Neutrophil (primary cell): ENCODE results near the gene ATP6V1G1.

Source experiments
- H3K27ac ChIP-seq: fragments of 200-600 bp; sonication (generic); 2 replicates; pipeline ENCODE4 v1.5.1; 2016; ENCODE audit warnings: mild to moderate bottlenecking, moderate library complexity
- H3K27me3 ChIP-seq: fragments of 200-600 bp; sonication (generic); 2 replicates; pipeline ENCODE4 v1.6.0; 2016; ENCODE audit warnings: mild to moderate bottlenecking
- H3K36me3 ChIP-seq: fragments of 200-600 bp; sonication (generic); 2 replicates; pipeline ENCODE4 v1.5.1; 2017
- H3K4me1 ChIP-seq, 2 experiments: fragments of 200-600 bp in 1 of 2; sonication (generic) in 1 of 2; 1 replicate in 1 of 2; 2 replicates in 1 of 2; pipeline versions ENCODE4 v1.5.1 to v1.6.1; 2013 to 2016; ENCODE audit warnings: low read depth in 1 of 2, low read length in 1 of 2, mild to moderate bottlenecking in 1 of 2, moderate library complexity in 1 of 2; ENCODE audit not compliant: control insufficient read depth in 1 of 2, insufficient read depth in 1 of 2
- H3K4me3 ChIP-seq, 2 experiments: fragments of 200-600 bp in 1 of 2; sonication (generic) in 1 of 2; 1 replicate in 1 of 2; 2 replicates in 1 of 2; pipeline ENCODE4 v1.5.1; 2013 to 2016; ENCODE audit warnings: low read depth in 1 of 2, low read length in 1 of 2, mild to moderate bottlenecking in 1 of 2, moderate library complexity in 1 of 2
- H3K9me3 ChIP-seq: fragments of 200-600 bp; sonication (generic); 2 replicates; pipeline ENCODE4 v1.5.1; 2016
- CTCF ChIP-seq: fragments of 200-600 bp; sonication (generic); IDR thresholded peaks from 2 replicates; pipeline ENCODE4 v1.5.1; 2016; ENCODE audit warnings: antibody characterized with exemption

Gene ATP6V1G1

GRCh38 chr9:114549697-114550330, 37.8 kb upstream of the ATP6V1G1 start:
- H3K27ac ChIP-seq = peak overlapping the region; percentile 49
- no peaks in the 10 kb centered on the region for H3K9me3 ChIP-seq
- TF ChIP-seq CTCF = no peak
- peaks cover 0 to 8% of the 10 kb centered on the region in 2 experiments for H3K4me1 ChIP-seq
- peaks cover 10% of the 10 kb centered on the region for H3K27me3 ChIP-seq
- H3K4me3 ChIP-seq = no peak overlapping the region
- no peaks in the 10 kb centered on the region for H3K36me3 ChIP-seq

DNA sequence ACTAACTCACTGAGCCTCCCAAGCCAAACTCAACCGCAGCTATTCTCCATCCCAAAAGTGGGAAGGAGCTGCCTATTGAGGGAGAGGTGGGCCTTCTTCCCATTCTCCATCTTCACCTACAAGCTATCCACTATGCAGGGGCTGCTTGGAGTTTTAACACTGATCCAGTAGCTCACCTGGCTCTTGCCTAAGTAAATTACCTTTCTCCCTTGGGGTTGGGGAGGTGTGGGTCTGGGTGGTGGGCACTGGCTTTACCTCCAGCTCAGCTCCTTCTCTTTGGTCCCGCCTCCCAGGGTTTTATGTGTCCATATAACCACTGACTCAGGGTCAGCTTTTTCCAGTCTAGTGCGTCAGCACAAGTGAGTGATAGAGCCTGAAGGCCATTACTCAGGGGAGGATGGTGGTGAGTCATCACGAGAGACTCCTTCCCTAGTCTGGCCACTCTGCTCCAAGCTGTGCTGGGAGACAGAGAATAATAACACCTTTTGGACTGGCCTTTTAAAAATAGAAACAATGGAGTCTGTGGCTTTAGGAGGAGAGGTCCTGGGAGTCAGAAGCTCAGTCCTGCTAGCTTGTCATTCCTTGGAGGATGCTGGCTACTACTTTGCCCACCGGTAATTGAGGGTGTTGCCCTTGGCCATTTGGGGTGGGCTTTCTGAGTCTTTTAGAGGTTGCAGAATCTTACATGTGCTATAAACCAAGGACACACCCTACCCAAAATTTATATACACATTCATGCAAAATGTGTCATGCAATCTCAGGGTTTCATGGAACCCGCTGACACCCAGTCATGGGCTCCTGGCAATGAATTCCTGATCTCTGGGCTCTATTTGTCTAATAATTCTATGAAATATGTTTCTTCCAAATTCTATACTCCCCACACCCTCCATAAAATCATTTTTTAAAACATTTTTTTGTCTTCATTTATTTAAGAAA, 35.6 kb upstream of the ATP6V1G1 start:
- H3K9me3 ChIP-seq = no peaks in the 10 kb centered on the region
- TF ChIP-seq CTCF = no peak
- no peak overlapping the region for H3K4me3 ChIP-seq
- H3K4me1 ChIP-seq = peaks cover 5 to 18% of the 10 kb centered on the region in 2 experiments
- no peaks in the 10 kb centered on the region for H3K27me3 ChIP-seq
- no peak overlapping the region for H3K27ac ChIP-seq
- H3K36me3 ChIP-seq = no peaks in the 10 kb centered on the region

DNA sequence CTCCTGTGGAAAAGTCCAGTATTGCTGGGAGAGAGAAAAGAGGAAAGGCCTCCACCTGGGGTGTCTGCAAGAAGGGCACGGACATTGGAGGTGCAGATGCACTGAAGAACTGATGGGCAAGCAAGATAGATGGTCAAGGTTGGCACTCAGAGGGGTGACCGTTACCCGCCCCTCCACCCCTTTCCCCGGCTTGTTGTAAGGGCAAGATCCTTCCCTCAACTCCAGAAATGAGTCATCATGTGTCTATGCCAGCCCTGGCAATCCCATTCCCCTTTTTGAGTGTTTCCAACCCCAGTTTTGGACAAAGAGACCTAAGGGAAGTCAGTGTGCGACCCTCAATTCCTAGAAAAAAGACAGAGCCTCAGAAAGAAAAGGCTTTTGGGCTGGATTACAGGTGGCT, 34.9 kb upstream of the ATP6V1G1 start:
- Histone ChIP-seq H3K27ac (no peak overlapping the region), H3K27me3 (no peaks in the 10 kb centered on the region), H3K4me3 (no peak overlapping the region), H3K4me1 (peaks cover 10 to 25% of the 10 kb centered on the region in 2 experiments), H3K9me3 (no peaks in the 10 kb centered on the region), H3K36me3 (no peaks in the 10 kb centered on the region)
- TF ChIP-seq CTCF = no peak

DNA sequence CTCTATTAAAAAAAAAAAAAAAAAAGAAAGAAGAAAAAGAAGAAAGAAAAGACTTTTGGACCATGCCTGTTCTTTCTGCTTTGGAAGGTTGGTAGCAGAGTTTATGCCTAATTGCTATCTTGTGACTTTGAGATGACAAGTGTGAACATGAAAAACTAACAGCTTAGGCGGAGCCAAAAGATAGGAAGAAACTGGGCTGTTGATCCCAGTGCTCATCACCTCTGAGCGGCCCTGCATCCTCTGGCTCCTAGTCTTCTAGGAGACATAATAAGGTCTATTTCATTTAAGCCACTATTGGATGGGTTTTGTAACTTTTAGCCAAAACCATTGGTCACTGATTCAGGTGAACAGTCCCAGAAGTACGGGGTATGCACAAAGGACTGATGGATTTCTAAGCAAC, 34.4 kb upstream of the ATP6V1G1 start:
- TF ChIP-seq CTCF = no peak
- no peaks in the 10 kb centered on the region for H3K9me3 ChIP-seq
- no peaks in the 10 kb centered on the region for H3K36me3 ChIP-seq
- H3K4me3 ChIP-seq = no peak overlapping the region
- H3K27me3 ChIP-seq = no peaks in the 10 kb centered on the region
- H3K27ac ChIP-seq = no peak overlapping the region
- peaks cover 15 to 30% of the 10 kb centered on the region in 2 experiments for H3K4me1 ChIP-seq

DNA sequence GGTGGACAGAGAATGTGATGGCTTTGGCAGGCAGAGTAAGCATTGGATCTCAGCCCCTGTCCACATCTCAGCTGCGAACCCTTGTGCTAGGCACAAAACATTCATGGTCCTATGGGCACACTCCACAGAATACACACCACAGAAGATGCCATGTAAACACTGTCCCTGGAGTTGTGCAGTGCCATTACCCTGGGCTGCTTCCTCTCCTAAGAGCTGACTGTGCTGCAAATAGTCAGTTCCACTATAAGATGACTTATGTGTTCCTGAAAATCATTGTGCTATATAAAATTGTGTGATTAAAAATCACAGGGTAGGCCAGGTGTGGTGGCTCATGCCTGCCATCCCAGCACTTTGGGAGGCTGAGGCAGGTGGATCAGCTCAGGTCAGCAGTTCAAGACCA, 31.9 kb upstream of the ATP6V1G1 start:
- Histone ChIP-seq H3K36me3 (no peaks in the 10 kb centered on the region), H3K4me3 (no peak overlapping the region), H3K27me3 (no peaks in the 10 kb centered on the region), H3K9me3 (no peaks in the 10 kb centered on the region), H3K27ac (peak overlapping the region; percentile 36), H3K4me1 (peaks cover 17 to 24% of the 10 kb centered on the region in 2 experiments)
- TF ChIP-seq CTCF = no peak
